ENCODE measurements around the gene BBS9.

The BBS9 gene

GRCh38 chr7:33591490-33591889 is 462.1 kb downstream of the BBS9 start:
- no peak for TF ChIP-seq CTCF (IDR thresholded peaks at IDR 0.05; ENCODE audit: low read depth, low read length, missing control alignments)
- DNase-seq (ENCODE audit: extremely low read depth, low read depth): no peak
- no peak overlapping the region for H3K4me3 ChIP-seq (replicated peaks; ENCODE audit: low read depth, low read length)

- H3K4me3 ChIP-seq (replicated peaks; ENCODE audit: low read depth, low read length): no peak overlapping the region
- TF ChIP-seq CTCF (IDR thresholded peaks at IDR 0.05; ENCODE audit: low read depth, low read length, missing control alignments): no peak
- no peak for DNase-seq (ENCODE audit: extremely low read depth, low read depth)
Observed at GRCh38 chr7:33592718-33593117, 463.4 kb downstream of the BBS9 start.

GRCh38 chr7:33593611-33594010 is 464.2 kb downstream of the BBS9 start:
- H3K4me3 ChIP-seq (replicated peaks; ENCODE audit: low read depth, low read length): no peak overlapping the region
- no peak for TF ChIP-seq CTCF (IDR thresholded peaks at IDR 0.05; ENCODE audit: low read depth, low read length, missing control alignments)
- DNase-seq (ENCODE audit: extremely low read depth, low read depth): no peak

GRCh38 chr7:33596686-33597085 is 467.3 kb downstream of the BBS9 start:
- no peak for DNase-seq (ENCODE audit: extremely low read depth, low read depth)
- no peak for TF ChIP-seq CTCF (IDR thresholded peaks at IDR 0.05; ENCODE audit: low read depth, low read length, missing control alignments)
- no peak overlapping the region for H3K4me3 ChIP-seq (replicated peaks; ENCODE audit: low read depth, low read length)

GRCh38 chr7:33597181-33597580 is 467.8 kb downstream of the BBS9 start:
- H3K4me3 ChIP-seq (replicated peaks; ENCODE audit: low read depth, low read length): no peak overlapping the region
- no peak for TF ChIP-seq CTCF (IDR thresholded peaks at IDR 0.05; ENCODE audit: low read depth, low read length, missing control alignments)
- DNase-seq (ENCODE audit: extremely low read depth, low read depth): no peak

GRCh38 chr7:33601101-33601500 is 471.7 kb downstream of the BBS9 start:
- no peak for DNase-seq (ENCODE audit: extremely low read depth, low read depth)
- H3K4me3 ChIP-seq (replicated peaks; ENCODE audit: low read depth, low read length): no peak overlapping the region
- TF ChIP-seq CTCF (IDR thresholded peaks at IDR 0.05; ENCODE audit: low read depth, low read length, missing control alignments): no peak

- DNase-seq (ENCODE audit: extremely low read depth, low read depth): no peak
Observed at GRCh38 chr7:33601884-33602283, 472.5 kb downstream of the BBS9 start.

More at GRCh38 chr7:33601884-33602283, 472.5 kb downstream of the BBS9 start:
- no peak for TF ChIP-seq CTCF (IDR thresholded peaks at IDR 0.05; ENCODE audit: low read depth, low read length, missing control alignments)
- no peak overlapping the region for H3K4me3 ChIP-seq (replicated peaks; ENCODE audit: low read depth, low read length)

Measured in HFF-Myc (cell line).